CD4-positive, alpha-beta T cell treated with Interleukin-10 for 1 hour (primary cell): ENCODE measurements around the gene CTCFL.
"Not testable (repeated sequence)": the region's sequence is repeated elsewhere in the genome, so short reads cannot be mapped to it uniquely, and the experiment has no call there.

Experiments used
- DNase-seq: peaks from one replicate; pipeline ENCODE4 v3.0.0-alpha.2; 2020

Gene CTCFL

DNA sequence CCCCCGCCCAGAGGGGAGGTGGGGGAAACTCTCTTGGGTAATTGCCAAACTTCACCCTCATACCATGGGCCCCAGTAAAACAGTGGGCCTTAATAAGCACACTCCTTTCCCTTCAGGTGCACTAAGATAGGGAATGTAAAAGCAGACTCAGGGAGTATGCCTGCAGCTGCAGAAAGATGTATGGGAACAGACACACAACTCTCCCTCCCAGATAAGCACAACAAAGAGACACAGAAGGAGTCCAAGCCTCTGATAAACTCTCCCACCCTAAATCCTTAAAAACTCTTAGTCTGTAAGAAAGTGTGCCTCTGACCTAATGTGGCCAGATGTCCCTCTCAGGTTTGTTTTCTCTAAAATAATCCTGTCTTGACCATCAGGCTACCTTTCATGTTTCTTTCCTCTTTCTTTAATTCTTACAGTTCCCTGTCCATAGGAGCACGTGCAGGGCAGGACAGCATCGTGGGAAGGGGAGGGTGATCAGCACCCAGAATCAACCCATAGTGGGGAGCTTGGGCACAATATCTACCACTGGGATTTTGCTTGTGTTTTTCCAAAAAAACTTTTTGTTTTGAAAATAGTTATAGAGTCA is 11.3 kb upstream of the CTCFL start:
- DNase-seq, result no peak

DNA sequence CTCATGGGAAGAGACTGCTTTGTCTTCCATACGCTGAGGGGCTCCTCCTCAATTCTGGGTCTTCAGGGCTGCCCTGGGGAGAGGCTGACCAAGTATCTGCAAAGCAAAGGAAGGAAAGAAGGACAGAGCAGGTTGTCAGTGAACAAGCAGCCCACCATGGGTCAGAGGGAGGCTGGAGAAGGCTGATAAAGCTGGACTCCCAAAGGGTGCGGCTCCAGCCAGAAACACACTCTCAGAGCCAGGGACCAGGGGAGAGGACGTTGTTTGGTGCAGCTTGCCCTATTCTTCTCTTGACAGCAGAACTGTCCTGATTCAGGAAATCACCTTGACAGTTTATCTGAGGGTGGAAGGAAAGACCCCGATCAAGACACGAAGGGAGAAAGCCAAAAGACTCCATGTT is 10.4 kb upstream of the CTCFL start:
- no peak for DNase-seq

DNA sequence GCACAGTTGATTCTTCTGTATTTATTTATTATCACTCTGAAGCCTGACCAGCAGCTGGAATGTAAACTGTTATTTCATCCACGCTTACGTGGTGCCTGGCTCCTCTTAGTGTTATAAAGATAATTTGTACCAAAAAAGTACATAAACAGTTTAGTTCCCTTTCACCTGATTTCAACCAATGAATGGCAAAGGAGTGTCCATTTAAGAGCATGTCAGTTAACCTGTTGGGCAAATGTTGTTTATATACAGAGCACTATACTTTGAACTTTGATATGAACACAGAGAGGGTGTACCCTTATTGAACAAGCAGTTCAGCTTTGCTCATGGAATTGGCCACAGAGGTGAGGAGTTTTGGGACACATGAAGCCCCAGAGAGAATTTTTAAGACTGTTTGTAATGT is 7.2 kb upstream of the CTCFL start:
- DNase-seq, result no peak

DNA sequence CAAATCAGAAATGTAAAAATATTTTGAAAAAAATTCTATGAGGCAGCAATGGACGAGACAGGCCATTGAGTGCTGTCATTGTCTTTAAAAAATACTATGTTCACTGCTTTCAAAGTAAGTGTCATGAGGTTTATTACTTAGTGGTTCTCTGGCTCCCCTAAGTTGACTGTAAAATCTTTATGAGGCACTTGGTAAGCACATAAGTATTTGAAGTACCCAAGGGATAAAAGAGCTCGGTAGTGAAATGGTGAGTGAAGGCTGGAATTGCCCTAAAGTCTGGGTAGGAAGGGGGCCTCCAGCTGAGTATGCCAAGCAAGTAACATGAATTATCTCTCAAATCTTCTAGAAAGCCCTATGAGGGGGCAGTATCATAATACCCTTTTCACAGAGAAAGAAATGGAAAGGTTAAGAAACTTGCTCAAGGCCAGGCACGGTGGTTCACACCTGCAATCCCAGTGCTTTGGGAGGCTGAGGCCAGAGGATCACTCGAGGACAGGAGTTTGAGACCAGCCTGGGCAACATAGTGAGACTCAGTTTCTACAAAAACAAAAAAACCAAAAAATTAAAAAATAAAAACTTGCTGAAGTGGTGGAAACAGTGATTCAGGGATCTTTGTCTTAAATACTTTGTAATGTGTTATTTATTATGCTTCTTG is 5.5 kb upstream of the CTCFL start:
- no peak for DNase-seq

DNA sequence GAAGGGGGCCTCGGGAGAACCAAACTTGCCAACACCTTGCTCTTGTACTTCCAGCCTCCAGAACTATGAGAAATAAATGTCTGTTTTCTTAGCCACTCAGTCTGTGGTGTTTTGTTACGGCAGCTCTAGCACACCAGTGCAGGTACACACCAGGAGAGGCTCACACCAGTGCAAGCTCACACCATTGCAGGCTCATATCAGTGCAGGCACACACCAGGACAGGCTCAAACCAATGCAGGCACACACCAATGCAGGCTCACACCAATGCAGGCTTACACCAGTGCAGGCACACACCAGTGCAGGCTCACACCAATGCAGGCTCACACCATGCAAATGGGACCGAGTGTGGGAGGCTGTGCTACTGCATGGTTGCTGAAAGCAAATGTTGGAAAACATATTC is 4.9 kb upstream of the CTCFL start:
- DNase-seq, result no peak

DNA sequence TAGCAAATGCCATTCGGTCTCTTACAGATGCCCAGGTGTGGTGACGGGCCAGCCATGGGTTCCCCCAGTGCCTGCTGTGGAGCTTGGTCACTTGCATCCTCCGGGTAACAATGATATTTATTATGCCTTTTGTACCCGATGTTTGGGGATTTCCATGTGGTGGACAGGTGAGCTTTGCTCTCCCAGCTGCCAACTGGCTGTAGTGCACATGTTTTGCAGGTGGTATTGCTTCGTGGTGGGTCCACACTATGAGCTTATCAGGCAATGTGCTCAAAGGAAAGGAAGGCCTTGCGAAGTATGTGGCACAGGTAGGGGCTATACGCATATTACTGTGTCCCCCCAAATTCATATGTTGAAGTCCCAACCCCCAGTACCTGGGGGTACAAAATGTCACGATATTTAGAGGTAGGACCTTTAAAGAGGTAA is 4.2 kb upstream of the CTCFL start:
- DNase-seq, result no peak

DNA sequence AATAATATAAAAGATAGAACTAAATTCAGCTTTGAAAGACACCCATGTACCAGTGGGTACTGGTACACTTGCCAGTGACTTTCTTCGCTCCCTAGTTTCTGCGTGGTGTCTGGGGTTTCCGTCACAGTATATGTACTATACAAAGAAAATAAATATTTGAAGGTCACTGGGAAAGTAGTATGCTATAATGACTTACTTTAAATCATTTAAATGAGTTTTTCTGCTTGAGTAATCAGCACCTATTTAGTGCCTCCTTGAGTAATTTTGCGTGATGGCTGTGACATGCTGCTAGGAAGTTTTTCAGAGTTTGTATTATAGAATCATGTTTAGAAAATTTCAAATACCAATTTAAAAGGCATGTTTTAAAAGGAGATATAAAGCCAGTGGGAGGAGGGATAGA is 3.2 kb upstream of the CTCFL start:
- no peak for DNase-seq

DNA sequence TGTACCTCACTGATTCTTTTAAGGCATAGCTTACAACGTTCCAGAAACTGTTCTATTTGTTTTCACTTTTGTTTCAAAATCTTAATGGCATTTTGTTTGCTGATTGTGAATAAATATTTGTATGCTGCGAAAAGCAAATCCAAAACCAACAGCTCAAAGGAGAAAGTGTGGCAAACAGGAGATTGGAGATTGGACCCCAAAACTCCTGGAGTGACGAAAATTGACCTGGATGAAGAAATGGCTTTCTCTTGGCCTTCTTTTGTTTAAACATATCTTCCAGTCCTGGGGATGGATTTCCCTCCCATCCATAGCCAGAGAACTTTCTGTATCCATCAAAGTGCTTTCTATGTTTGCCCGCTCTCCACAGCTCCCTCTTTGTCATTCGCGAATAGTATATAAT is 2.8 kb upstream of the CTCFL start:
- DNase-seq, result no peak

DNA sequence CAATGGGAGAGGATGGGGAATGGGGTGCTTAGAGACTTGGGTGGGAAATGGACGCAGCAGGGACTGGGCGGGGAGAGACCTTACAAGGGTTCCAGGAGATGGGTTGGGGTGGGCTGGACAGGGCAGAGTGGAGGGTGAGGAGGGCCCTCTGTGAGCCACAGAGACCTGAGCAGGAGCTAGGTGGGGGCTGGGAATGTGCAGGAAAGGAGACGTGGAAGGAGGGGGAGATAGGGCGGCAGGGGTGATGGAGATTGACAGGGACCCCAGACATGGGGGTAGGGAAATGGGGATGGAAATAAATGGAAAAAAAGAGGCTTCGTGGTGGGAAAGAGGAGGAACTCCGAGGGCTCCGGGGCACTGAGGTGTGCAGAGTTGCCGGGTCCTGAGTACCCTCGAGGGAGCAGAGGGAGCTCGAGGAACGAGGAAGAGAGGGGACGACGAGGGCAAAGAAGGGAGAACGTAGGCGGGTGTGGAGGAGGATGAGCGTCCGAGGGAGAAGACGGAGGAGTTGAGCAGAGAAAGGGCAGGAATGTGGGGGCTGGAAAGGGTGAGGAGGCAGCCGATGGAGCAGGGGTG is 2.0 kb upstream of the CTCFL start:
- no peak for DNase-seq

DNA sequence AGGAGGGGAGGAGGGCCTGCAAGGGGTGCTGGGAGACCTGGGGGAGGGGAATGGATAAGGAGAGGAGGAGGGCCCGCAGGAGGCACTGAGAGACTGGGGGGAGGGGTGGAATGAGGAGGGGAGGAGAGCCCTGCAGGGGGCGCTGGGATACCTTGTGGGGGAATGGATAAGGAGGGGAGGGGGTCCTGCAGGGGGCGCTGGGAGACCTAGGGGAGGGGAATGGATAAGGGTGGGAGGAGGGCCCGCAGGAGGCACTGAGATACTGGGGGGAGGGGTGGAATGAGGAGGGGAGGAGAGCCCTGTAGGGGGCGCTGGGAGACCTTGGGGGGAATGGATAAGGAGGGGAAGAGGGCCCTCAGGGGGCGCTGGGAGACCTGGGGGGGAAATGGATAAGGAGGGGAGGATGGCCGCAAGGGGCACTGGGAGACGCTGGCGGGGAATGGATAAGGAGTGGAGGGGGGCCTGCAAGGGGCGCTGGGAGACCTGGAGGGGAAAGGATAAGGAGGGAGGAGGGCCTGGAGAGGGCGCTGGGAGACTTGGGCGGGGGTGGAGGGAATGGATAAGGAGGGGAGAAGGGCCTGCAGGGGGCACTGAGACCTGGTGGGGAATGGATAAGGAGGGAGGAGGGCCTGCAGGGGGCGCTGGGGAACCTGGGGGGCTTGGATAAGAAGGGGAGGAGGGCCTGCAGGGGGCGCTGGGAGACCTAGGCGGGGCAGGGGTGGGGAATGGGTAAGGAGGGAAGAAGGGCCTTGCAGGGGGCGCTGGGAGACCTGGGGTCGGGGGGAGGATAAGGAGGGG is 1.3 kb upstream of the CTCFL start:
- DNase-seq, result no peak

DNA sequence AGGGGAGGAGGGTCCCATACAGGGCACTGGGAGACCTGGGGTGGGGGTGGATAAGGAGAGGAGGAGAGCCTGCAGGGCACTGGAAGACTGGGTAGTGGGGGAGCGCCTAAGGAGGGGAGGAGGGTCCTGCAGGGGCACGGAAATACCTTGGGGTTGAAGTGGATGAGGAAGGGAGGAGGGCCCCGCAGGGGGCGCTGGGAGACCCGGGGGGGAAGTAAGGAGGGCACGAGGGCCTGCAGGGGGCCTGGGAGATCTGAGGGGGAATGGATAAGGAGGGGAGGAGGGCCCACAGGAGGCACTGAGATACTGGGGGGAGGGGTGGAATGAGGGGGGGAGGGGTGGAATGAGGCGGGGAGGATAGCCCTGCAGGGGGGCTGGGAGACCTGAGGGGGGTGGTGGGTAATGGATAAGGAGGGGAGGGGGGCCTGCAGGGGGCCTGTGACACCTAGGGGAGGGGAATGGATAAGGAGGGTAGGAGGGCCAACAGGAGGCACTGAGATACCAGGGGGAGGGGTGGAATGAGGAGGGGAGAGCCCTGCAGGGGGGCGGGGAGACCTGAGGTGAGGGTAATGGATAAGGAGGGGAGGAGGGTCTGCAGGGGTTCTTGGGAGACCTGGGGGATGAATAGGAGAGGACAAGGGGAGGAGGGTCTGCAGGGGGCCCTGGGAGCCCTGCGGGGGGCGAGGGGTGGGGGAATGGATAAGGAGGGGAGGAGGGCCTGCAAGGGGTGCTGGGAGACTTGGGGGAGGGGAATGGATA is 567 bp upstream of the CTCFL start:
- no peak for DNase-seq

DNA sequence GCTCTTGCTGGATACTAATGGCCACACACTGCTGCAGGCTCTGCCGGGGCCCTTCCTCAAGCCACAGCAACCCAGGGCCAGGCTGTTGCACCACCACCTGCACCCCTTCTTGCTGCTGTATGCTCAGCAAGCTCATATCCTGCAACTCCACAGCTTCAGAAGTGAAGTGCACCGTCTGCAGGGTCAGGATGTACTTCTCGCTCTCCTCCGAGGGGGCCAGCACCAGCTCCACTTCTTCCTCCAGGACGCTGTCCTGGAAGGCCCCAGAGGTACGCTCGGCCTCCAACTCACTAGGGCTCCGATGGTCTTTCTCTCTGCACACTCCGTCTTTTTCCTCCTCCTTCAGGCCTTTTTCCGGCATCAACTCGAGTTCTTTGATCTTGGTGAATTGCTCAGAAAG is 1.2 kb downstream of the CTCFL start:
- DNase-seq, result no peak

DNA sequence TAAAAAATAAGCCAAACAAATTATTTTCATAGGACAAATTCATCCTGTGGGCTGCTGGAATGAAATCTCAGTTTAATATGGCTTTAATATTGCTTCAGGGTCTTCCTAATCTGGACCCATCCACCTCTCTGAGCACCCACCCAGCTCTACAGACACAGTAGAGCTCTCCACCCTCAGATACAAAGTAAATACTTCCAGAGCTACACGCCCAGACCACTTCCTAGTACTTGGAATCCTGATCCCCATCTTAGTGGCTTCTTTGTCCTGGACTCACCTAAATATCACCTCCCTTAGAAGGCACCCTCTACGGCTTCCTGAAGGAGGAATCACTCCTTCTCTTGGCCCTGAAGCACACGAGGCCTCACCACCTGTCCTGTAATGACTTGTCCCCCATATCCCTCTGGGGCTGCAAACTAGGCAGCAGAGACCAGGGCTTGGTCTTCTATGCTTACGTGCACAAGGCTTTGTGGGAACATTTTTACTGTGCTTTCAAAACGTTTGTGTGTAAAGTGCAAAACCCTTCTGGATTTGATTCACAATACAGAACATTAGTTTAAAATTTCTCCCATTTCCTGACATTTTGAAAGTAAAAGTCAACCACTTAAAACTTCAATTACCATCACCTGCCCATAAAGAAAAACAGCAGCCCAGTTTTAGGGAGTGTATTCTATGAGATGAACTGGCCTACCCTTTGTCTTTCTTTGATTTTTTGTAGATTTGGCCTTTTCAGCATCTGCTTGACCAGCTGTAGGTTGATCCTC is 2.4 kb downstream of the CTCFL start:
- no peak for DNase-seq

DNA sequence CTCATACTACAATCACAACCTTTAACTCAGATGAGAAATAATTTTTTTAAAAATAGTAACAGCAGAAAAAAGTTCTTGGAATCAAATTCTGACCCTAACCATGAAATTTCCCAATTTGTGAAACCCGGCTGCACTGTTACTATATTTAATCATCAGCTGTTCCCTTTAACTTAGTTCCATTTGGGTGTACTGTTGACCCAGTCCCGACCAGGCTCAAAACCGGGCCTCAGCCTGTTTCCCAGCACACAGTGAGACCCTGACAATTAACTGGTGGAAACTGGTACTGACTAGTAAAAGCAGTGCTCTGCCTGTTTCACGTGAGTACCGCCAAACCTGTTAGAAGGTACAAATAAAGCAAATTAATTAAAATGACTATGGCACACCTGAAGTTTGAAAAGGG is 7.0 kb downstream of the CTCFL start:
- no peak for DNase-seq

DNA sequence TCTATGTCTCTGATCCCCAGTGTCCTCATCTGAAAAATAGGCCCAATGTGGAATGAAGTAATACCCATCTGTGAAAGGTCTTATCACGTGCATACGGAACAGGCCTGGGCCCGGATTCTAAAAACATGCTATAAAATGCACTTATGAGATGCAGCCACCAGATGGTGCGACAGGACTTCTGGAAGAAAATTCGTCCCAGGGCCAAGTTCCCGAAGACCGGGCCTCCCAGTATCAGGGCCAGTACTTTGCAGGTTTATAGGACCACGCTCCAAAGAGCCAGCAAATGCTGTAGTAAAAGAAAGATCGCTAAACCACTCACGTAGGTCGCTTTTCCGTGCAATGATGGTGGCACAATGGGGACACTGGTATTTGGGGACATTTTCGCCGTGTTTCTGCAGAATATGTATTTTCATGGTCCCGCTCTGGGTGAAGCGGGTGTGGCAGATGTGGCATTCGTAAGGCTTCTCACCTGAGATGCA is 10.6 kb downstream of the CTCFL start:
- DNase-seq, result peak; percentile 39

DNA sequence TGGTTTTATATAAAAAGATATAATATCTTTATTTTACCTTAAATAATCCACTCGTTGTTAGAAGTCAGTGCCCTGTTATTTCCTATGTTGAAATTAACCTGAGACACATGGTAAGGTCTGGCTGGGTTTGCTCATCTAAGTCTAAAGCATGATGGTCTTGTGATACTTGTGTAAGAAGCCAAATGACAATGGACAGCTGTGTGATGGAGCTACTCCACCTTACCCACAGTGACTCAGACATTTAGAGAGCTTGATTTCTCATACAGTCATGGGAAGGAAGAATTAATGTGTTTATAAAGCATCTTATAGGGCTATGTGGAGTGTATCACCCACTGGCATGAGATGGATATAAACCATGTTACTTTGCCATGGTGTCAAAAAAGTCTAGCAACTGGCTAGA is 11.7 kb downstream of the CTCFL start:
- DNase-seq, result no peak

DNA sequence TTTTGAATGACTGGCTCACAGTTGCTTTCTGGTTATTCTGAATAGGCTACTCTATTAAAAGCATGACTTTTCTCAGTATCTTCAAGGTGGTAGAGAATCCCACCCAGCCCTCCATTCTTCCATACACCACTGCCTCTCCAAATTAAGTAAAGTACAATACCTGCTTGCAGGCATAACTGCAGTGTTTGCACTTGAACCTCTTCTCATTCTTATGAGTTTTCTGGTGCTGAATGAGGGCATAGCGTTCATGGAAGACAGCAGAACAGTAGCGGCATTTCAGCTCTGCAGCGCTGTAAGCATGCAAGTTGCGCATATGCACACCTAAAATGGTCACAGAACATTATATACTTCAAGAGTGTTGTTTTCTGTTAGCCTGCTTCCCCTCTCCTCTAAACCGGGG is 12.5 kb downstream of the CTCFL start:
- DNase-seq, result no peak

DNA sequence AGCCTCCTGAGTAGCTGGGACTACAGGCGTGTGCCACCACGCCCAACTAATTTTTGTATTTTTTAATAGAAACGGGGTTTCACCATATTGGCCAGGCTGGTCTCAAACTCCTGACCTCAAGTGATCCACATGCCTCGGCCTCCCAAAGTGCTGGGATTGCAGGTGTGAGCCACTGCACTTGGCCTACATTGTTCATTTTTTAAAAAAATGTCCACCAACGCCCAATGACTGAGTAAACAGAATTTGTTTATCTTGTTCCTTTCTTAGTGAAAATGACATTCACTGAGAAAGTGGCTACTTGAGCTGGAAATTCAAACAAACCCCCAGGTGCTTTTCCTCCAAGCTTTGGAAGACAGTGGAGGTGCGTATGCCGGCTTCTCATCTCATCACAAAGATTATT is 13.2 kb downstream of the CTCFL start:
- not testable (repeated sequence) for DNase-seq

DNA sequence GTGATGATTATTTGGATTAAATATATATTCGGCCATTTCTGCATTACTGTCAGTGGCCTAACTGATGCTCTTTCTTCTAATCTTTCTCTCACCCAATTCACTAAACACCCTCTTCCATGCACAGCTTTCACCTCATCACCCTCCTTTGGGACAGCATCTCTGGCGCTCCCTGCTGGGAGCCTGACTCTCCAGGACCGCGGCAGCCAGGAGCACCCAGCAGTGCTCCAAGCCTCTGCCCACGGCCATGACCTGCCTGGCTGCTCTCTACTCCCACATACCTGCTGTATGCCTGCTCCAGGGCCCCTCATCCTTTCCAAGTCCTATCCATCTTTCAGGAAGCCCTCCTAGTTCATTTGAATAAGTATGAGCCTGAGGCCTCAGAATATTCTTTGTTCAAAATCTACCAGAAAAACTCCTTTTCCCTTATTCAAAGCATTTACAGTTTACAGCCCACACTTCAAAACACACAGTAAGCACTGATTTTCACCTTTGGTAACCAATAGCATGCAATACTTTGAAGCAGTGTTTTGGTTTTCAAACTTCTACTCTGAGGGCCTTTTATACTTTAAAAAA is 15.2 kb downstream of the CTCFL start:
- DNase-seq, result no peak

DNA sequence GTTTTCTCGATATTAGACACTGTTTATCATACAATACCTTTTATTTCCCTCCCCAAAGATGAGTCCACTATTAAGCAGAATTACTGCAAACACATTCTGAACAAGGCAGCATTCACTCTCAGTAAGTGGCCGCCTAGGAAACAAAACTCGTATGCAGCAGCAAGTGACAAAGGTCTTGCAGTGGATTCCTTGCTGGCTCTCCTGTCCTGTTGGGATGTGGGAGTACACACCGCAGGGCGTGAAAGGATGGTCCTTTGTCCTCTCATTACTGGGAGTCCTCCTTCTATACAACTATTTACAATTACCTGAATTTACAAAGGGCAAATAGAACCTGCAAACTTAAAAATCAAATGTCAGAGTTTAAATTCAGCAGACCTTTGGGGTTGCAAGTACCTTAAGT is 16.1 kb downstream of the CTCFL start:
- DNase-seq, result no peak

DNA sequence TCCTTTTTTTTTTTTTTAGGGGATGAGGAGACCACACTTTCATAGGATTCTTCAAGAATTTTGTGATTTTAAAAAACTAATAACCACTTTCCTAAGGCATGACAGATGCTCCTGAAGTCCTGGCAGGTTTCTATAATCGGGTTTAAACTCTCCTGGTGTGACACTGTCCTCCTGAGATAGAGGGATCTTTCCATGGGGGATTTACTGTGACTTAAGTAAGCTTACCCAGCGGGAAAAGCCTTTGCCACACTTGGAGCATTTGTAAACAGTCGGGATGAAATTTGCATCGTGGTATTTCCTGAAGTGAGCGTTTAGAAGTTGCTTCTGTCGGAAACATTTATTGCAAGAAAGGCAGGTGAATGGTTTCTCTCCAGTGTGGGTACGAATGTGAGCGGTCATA is 16.6 kb downstream of the CTCFL start:
- no peak for DNase-seq

DNA sequence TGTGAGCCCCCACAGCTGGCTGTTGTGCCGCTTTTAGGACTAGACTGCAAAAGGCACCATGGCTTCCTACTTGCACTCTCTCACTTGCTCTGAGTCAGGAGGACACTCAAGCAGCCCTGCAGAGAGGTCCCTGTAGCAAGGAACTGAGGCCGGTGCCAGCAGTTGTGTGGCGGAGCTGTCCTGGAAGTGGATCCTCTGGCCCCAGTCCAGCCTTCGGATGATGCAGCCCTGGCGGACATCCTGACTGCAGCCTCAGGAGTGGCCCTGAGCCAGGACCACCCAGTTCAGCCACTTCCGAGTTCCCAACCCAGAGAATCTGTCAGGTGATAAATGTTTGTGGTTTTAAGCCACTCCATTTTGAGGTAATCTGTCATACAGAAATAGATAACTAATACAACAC is 17.5 kb downstream of the CTCFL start:
- no peak for DNase-seq
